Upper lobe of left lung (tissue), 6 donors: Measurements from ENCODE around the gene KL. TPM values are rescaled to one million over a fixed set of nuclear protein-coding genes. Genes with fewer than 3 reads are reported as not detected.

Experiments used
- ATAC-seq, 2 donors: fragments of 200-7000 bp; cut with Tn5 transposase; one replicate each; pipeline ENCODE4 v1.9.1; 2022; ENCODE audit warnings: mild to moderate bottlenecking in 2 of 2, moderate library complexity in 2 of 2; ENCODE audit not compliant: low FRiP score in 2 of 2
- DNase-seq, 2 donors: peaks; one replicate each; pipeline ENCODE4 v3.0.0-alpha.2; 2019 to 2020
- H3K27ac ChIP-seq, 4 donors: fragments of 200-600 bp; sonication (generic); one replicate each; pipeline ENCODE4 v1.5.1; 2016 to 2019
- H3K27me3 ChIP-seq, 4 donors: fragments of 200-600 bp; sonication (generic); one replicate each; pipeline ENCODE4 v1.5.1; 2017 to 2019
- H3K36me3 ChIP-seq, 4 donors: fragments of 200-600 bp; sonication (generic); one replicate each; pipeline ENCODE4 v1.5.1; 2016 to 2019
- H3K4me1 ChIP-seq, 4 donors: fragments of 200-600 bp; sonication (generic); one replicate each; pipeline ENCODE4 v1.5.1; 2018 to 2019
- H3K4me3 ChIP-seq, 4 donors: fragments of 200-600 bp; sonication (generic); one replicate each; pipeline ENCODE4 v1.5.1; 2017 to 2019; ENCODE audit warnings: mild to moderate bottlenecking in 2 of 4, moderate library complexity in 1 of 4
- H3K9me3 ChIP-seq, 4 donors: fragments of 200-600 bp; sonication (generic); one replicate each; pipeline ENCODE4 v1.5.1; 2018 to 2019
- EP300 ChIP-seq, 4 donors: sonication (generic); formaldehyde crosslinking; IDR thresholded peaks; one replicate each; pipeline ENCODE4 v1.5.1; 2017; ENCODE audit warnings: antibody characterized with exemption in 4 of 4, control low read depth in 2 of 4
- POLR2A ChIP-seq, 4 donors: fragments of 450-650 bp; IDR thresholded peaks; one replicate each; pipeline ENCODE4 v1.5.1; 2016 to 2017; ENCODE audit warnings: antibody characterized with exemption in 4 of 4, mild to moderate bottlenecking in 2 of 4
- POLR2AphosphoS5 ChIP-seq, 2 donors: sonication (generic); formaldehyde crosslinking; IDR thresholded peaks; one replicate each; pipeline ENCODE4 v1.5.1; 2017; ENCODE audit warnings: antibody characterized with exemption in 2 of 2
- WGBS, 2 donors: methylation state at CpG; one replicate each; pipeline ENCODE4 v1.1.5; 2017 to 2018; 5-methylcytosine and 5-hydroxymethylcytosine counted together
- total RNA-seq, 6 donors: library from RNA; depleted of rRNA in 4 of 6; stranded (reverse); fragments of >200 nt in 4 of 6; gene quantifications; one replicate each; pipeline versions ENCODE4 v1.1.0 to v1.2.1, GENCODE V29; 2016 to 2021
- TF ChIP-seq, protein P1 (sequence below), 6 experiments: fragments of 450-650 bp in 4 of 6; fragments of 200-600 bp in 2 of 6; sonication (generic) in 2 of 6; IDR thresholded peaks; one replicate each; pipeline ENCODE4 v1.5.1; 2016 to 2019; ENCODE audit warnings: antibody characterized with exemption in 6 of 6
- donor health status: DM: no; HTN: no; CAD: no; lungs with moderate emphysema.
- donor health status: DM: no; HTN: yes; CAD: no; lungs with severe emphysema.

The KL gene
- total RNA-seq, 6 donors from 2014 or later = 4.7 to 11.2 (median 7.7) TPM

DNA sequence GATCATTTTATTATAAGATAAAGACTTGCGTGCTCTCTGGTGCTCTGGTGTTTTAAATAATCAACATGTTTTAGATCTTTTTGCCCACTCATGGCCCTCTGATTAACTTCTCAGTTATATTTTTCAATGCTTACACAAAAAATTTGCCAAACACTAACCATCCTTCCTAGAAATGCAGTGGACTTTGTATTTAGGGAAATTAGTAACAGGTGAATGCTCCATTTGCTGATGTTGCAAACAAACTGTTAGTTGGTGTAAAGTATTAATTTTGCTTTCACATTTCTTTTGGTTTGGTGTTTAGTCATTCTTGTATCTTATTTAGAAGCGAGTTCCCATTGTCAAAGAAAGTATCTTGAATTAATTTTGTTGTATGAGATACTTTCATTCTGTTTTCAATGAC is 2.7 kb downstream of the KL start:
- H3K27ac ChIP-seq = peak overlapping the region in 1 of 4 donors; percentile 10
- peaks cover 3 to 25% (median 11%) of the 10 kb centered on the region in 4 donors for H3K4me1 ChIP-seq
- no peak for ATAC-seq

DNA sequence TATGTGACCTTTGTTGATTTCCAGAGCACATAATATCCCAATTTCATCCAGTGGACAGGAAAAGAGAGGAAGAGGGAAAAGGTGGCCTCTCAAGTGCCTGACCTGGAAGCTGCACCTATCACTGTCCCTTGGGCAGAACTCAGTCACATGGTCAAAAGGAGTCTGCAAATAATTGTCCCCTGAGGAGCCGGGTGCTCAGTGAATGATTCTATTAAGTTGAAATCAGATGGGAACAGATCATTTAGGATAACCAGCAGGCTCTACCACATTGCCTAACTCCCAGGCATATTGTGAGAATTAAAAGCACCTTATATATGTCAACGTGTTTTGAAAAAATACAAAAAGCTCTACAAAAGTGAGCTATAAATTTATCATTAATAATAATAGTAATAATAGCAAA is 6.8 kb downstream of the KL start:
- TF ChIP-seq POLR2AphosphoS5 (IDR thresholded peaks at IDR 0.05) = no peak
- no peak for TF ChIP-seq POLR2A (IDR thresholded peaks at IDR 0.05)
- TF ChIP-seq, protein P1, sequence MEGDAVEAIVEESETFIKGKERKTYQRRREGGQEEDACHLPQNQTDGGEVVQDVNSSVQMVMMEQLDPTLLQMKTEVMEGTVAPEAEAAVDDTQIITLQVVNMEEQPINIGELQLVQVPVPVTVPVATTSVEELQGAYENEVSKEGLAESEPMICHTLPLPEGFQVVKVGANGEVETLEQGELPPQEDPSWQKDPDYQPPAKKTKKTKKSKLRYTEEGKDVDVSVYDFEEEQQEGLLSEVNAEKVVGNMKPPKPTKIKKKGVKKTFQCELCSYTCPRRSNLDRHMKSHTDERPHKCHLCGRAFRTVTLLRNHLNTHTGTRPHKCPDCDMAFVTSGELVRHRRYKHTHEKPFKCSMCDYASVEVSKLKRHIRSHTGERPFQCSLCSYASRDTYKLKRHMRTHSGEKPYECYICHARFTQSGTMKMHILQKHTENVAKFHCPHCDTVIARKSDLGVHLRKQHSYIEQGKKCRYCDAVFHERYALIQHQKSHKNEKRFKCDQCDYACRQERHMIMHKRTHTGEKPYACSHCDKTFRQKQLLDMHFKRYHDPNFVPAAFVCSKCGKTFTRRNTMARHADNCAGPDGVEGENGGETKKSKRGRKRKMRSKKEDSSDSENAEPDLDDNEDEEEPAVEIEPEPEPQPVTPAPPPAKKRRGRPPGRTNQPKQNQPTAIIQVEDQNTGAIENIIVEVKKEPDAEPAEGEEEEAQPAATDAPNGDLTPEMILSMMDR (IDR thresholded peaks at IDR 0.05) = no peak
- TF ChIP-seq EP300 (IDR thresholded peaks at IDR 0.05) = no peak
- no peak overlapping the region for H3K27ac ChIP-seq
- no peak for DNase-seq
- H3K4me1 ChIP-seq = peaks cover 0 to 3% (median 0%) of the 10 kb centered on the region in 4 donors
- ATAC-seq = no peak
- 76 to 97% methylated on average over 2 of the region's 2 CpGs for WGBS, 2 donors
- H3K9me3 ChIP-seq = no peaks in the 10 kb centered on the region
- no peaks in the 10 kb centered on the region for H3K36me3 ChIP-seq
- no peak overlapping the region for H3K4me3 ChIP-seq
- no peaks in the 10 kb centered on the region for H3K27me3 ChIP-seq

More for the DNA sequence above, 2.7 kb downstream of the KL start:
- no peak for DNase-seq
- Histone ChIP-seq H3K36me3 (no peaks in the 10 kb centered on the region), H3K9me3 (no peaks in the 10 kb centered on the region), H3K4me3 (peak overlapping the region in 1 of 4 donors; percentile 68), H3K27me3 (peaks cover 0 to 6% (median 4%) of the 10 kb centered on the region in 4 donors)
- WGBS, 2 donors = 81 to 87% methylated on average over 2 of the region's 2 CpGs
- TF ChIP-seq POLR2A (IDR thresholded peaks at IDR 0.05) = no peak
- TF ChIP-seq, protein P1 (IDR thresholded peaks at IDR 0.05) = no peak
- no peak for TF ChIP-seq EP300 (IDR thresholded peaks at IDR 0.05)
- TF ChIP-seq POLR2AphosphoS5 (IDR thresholded peaks at IDR 0.05) = no peak

DNA sequence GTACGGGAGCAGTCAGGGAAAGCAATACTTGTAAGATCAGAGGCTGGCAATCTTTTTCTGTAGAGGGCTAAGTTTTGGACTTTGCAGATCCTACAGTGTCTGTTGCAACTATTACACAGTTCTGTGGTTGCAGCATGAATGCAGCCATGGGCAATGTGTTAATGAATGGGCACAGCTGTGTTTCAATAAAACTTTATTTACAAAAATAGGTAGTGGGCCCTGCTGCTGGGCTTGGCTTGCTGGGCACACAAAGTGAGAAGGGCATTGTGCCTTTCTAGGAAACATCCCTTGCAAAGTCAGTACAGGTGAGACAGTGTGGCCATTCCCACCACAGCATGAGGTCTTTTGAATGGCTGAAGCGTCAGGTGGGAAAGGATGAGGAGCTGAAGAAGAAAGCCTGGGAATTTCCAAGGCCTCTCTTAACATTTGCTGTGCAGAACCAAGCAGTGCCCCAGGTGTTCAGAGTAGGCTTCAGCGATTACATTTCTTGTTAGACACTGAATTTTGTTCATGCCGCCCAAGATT is 9.1 kb downstream of the KL start:
- H3K9me3 ChIP-seq = no peaks in the 10 kb centered on the region
- no peaks in the 10 kb centered on the region for H3K36me3 ChIP-seq
- WGBS, 2 donors = 70 to 85% methylated on average over 4 of the region's 4 CpGs
- DNase-seq (no peak), ATAC-seq (no peak)
- no peaks in the 10 kb centered on the region for H3K27me3 ChIP-seq
- no peak overlapping the region for H3K27ac ChIP-seq
- no peaks in the 10 kb centered on the region for H3K4me1 ChIP-seq
- no peak overlapping the region for H3K4me3 ChIP-seq
- no peak for TF ChIP-seq EP300 (IDR thresholded peaks at IDR 0.05)
- TF ChIP-seq POLR2AphosphoS5 (IDR thresholded peaks at IDR 0.05) = no peak
- TF ChIP-seq POLR2A (IDR thresholded peaks at IDR 0.05) = no peak
- TF ChIP-seq, protein P1 (IDR thresholded peaks at IDR 0.05) = no peak

DNA sequence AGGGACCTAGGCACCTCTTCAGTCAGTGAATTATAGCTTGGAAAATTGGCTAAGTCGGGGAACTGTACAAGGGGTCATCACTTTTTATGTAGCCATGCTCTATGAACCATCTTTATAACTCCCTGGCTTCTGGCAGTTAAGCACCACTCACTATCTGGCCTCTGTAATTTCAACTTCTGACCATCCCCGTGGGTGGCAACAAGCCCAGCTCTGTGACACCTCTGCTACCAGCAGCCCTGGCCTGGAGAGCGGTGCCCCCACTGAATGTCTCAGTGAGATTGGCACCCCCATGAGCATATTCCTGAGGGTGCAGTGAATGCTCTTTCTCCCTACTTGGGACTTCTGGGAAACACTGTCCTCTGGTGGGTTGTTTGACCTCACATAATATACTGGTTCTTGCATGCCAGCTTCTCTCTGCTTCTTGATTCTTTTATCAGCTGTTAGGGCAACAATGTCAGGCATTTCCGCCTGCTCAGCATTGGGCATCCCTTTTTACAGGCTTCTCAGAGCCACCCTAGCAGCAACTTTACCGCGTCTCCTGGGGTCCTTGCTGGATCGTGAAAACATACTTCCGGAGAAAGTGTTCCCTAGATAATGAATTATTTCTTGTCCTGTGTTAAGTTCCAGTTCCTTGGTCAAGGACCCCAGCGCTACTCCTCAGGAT is 10.4 kb downstream of the KL start:
- Histone ChIP-seq H3K27ac (no peak overlapping the region), H3K36me3 (no peaks in the 10 kb centered on the region), H3K4me1 (no peaks in the 10 kb centered on the region), H3K4me3 (no peak overlapping the region), H3K9me3 (no peaks in the 10 kb centered on the region), H3K27me3 (no peaks in the 10 kb centered on the region)
- WGBS, 2 donors = 96 to 97% methylated on average over 9 of the region's 9 CpGs
- ATAC-seq (no peak), DNase-seq (no peak)
- TF ChIP-seq, protein P1 (IDR thresholded peaks at IDR 0.05) = no peak
- TF ChIP-seq EP300 (IDR thresholded peaks at IDR 0.05) = no peak
- no peak for TF ChIP-seq POLR2A (IDR thresholded peaks at IDR 0.05)
- TF ChIP-seq POLR2AphosphoS5 (IDR thresholded peaks at IDR 0.05) = no peak

DNA sequence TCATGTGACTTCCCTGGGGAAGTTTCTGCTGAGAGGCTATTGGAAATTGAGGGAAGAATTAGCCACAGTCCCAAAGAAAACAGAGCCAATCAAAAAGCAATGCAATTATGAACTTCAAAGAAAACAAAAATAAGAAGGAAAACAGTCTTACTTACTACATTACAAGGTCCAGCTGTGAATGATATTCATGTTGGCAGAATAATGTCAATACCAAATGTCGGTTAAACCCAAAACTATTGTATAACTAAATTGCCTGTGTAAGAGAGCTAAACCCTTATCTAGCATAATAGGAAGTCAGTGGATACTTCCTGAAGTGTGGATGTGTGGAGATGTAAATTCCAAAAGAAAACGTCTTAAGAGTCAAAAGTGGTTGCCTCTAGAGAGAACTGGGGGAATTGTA is 12.4 kb downstream of the KL start:
- WGBS, 2 donors = 33 to 52% methylated on average over 2 of the region's 2 CpGs

More for the DNA sequence above, 12.4 kb downstream of the KL start:
- Histone ChIP-seq H3K27me3 (no peaks in the 10 kb centered on the region), H3K27ac (no peak overlapping the region), H3K4me3 (no peak overlapping the region), H3K36me3 (no peaks in the 10 kb centered on the region), H3K9me3 (no peaks in the 10 kb centered on the region), H3K4me1 (no peaks in the 10 kb centered on the region)
- DNase-seq (no peak), ATAC-seq (no peak)
- TF ChIP-seq EP300 (IDR thresholded peaks at IDR 0.05) (no peak), POLR2A (IDR thresholded peaks at IDR 0.05) (no peak), POLR2AphosphoS5 (IDR thresholded peaks at IDR 0.05) (no peak)
- TF ChIP-seq, protein P1 (IDR thresholded peaks at IDR 0.05) = no peak
